ENCODE results near the gene MED26. TPM values are rescaled to one million over a fixed set of nuclear protein-coding genes. Genes with fewer than 3 reads are reported as not detected.

Gene MED26
- total RNA-seq, 1 donor, result 7.3 TPM

DNA sequence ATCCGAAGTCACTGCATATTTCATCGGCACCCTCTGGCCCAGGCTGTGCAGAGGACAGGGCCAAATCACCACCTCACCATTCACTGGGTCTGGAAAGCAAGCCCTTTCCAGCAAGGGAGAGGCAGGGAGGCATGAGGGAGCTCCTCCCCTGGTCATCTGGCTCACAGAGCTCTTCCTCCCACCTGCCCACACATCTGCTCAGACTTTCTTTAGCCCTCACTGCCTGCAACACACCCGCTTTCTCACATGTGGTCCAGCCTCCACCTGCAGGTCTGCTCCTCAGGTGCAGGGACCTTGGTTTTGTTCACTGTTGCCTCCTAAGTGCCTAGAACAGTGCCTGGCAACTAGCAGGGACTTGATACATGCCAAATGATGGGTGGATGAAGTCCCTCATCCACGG is 34.8 kb downstream of the MED26 start:
- no peak overlapping the region for H3K4me3 ChIP-seq (ENCODE audit: low read depth, low read length)
- TF ChIP-seq, protein P1, sequence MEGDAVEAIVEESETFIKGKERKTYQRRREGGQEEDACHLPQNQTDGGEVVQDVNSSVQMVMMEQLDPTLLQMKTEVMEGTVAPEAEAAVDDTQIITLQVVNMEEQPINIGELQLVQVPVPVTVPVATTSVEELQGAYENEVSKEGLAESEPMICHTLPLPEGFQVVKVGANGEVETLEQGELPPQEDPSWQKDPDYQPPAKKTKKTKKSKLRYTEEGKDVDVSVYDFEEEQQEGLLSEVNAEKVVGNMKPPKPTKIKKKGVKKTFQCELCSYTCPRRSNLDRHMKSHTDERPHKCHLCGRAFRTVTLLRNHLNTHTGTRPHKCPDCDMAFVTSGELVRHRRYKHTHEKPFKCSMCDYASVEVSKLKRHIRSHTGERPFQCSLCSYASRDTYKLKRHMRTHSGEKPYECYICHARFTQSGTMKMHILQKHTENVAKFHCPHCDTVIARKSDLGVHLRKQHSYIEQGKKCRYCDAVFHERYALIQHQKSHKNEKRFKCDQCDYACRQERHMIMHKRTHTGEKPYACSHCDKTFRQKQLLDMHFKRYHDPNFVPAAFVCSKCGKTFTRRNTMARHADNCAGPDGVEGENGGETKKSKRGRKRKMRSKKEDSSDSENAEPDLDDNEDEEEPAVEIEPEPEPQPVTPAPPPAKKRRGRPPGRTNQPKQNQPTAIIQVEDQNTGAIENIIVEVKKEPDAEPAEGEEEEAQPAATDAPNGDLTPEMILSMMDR (IDR thresholded peaks at IDR 0.05; ENCODE audit: insufficient read depth, low read depth, low read length), result no peak
- no peak for DNase-seq (ENCODE audit: low read depth)

DNA sequence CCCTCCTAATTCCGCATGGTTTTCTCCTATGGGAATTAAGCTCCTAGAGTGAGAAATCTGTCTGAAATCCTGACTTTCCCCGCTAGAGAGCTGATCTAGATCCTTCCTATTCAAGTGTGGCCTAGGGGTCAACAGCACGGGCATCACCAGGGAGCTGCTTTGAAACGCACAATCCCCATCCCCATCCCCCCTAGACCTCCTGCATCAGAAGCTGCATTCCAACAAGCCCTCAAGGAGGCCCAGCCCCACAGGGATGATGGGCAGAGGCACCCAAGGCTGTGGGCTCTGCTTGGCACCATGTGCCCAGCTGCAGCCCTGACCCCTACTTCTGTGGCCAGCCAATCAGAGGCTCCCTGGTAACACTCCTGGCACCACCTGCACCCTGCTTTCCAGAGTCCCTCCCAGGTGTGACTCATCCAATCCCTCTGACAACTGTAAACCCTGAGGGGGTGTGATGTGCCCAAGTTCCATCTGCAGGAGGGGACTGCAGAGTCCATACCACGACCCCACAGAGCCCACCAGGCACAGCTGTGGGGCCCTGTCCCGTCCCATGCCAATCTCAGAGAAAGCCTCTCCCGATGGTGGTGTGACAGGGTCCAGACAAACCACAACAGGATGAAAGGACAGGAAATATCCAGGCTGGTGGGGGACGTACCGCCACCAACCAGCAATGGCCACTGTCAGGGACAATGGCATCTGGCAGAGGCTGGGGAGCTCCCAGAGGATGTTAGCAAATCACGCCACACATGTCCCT is 36.0 kb downstream of the MED26 start:
- DNase-seq (ENCODE audit: low read depth), result no peak
- no peak overlapping the region for H3K4me3 ChIP-seq (ENCODE audit: low read depth, low read length)
- TF ChIP-seq, protein P1 (IDR thresholded peaks at IDR 0.05; ENCODE audit: insufficient read depth, low read depth, low read length), result no peak

DNA sequence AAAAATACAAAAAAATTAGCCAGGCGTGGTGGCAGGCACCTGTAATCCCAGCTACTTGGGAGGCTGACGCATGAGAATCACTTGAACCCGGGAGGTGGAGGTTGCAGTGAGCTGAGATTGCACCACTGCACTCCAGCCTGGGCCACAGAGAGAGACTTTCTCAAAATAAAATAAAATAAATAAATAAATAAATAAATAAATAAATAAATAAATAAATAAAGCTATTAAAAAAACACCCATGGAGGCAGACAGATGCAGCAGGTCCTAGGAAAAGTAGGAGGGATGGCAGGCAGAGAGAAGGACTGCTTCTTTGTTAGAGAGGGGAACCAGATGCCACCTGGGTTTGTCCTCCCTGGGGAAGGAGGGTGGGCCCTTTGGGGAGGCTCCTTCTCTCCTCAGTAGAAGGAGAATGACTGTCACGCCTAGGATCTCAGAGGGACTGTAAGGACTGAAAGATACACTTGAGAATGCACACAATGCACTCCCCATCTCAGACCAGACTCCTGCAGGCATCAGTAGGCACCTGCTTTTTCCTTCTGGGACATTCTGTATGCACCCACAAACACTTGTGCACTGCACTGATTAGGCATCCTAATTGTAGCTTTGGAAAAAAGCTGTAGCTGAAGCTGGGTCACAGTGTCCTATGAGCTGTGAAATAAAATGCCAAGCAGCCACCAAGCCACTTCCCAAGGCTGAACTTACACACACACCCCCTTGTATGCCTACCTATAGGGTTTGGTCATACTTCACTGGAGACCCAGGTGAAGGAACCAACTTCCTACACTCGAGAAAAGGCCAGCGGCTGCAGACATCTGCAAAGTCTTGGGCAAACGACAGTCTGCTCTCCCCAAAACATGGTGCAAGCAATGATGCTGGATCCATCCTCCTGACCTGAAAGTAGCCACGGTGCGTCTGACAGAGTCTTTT is 36.9 kb downstream of the MED26 start:
- no peak overlapping the region for H3K4me3 ChIP-seq (ENCODE audit: low read depth, low read length)
- TF ChIP-seq, protein P1 (IDR thresholded peaks at IDR 0.05; ENCODE audit: insufficient read depth, low read depth, low read length), result no peak
- no peak for DNase-seq (ENCODE audit: low read depth)

DNA sequence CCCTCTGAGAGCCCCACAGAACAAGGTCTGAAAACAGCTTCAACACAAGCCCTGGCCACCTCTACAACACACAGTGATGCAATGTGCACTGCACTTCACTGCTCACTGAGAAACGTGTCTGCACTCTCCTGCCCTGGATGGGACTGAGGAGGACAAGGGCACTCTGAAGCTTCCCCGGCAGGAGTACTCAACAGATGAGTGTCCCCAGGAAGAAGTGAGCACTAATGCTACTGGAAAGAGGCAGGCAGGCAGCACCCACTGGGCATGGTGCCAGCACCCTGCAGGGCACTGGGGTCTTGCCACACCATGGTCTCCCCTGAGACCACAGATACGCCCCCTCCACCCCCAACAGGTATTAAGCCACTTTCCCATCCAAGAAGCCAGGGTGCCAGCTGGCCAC is 38.1 kb downstream of the MED26 start:
- TF ChIP-seq, protein P1 (IDR thresholded peaks at IDR 0.05; ENCODE audit: insufficient read depth, low read depth, low read length), result no peak
- DNase-seq (ENCODE audit: low read depth), result no peak
- H3K4me3 ChIP-seq (ENCODE audit: low read depth, low read length), result no peak overlapping the region

DNA sequence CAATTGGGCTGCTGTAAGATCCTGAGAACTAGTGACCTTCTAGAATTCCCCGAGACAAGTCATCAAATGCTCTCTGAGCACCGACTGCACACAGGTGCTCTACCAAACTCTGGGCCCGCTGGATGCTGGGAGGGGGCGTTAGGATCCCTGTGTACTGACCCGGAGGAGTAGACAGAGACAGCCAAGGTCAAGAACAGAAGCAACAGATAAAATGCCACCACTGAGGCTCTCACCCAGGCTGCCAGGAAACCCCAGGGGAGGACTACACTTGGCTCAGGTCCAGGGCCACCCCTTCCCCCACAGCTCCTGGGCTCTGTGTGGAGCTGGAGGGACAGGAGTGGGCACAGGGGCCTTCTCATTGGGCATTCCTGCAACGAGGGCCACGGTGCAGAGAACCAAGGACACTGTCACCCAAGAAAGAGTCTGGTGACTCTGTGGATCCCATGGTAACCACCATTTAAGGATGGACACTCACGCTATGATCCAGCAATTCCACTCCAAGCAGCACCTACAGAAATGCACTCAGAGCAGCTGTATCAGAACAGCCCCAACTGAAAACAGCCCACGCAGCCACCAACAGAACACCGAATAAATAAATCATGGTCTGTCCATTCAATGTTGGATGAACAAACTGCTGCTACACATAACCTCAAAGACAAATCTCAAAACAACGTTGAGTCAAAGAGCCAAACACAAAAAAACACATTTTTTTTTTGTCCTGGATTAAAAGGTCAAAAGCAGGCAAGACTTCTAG is 39.0 kb downstream of the MED26 start:
- H3K4me3 ChIP-seq (ENCODE audit: low read depth, low read length), result no peak overlapping the region
- DNase-seq (ENCODE audit: low read depth), result no peak
- TF ChIP-seq, protein P1 (IDR thresholded peaks at IDR 0.05; ENCODE audit: insufficient read depth, low read depth, low read length), result no peak

Data from fibroblast of villous mesenchyme (primary cell).